ENCODE data around the gene ATRAID. TPM values are rescaled to one million over a fixed set of nuclear protein-coding genes. Genes with fewer than 3 reads are reported as not detected.

The ATRAID gene
- total and polyA plus RNA-seq, 3 donors from 2014 or later: 263 to 323 (median 295) TPM

- Histone ChIP-seq H3K27ac (peak overlapping the region; percentile 73 to 87), H3K36me3 (ENCODE audit: low read depth, missing control alignments) (no peaks in the 10 kb centered on the region), H3K4me1 (peaks cover 5% of the 10 kb centered on the region), H3K9me3 (no peaks in the 10 kb centered on the region), H3K4me3 (no peak overlapping the region), H3K27me3 (no peaks in the 10 kb centered on the region)
- TF ChIP-seq CTCF (IDR thresholded peaks at IDR 0.05): no peak
- TF ChIP-seq POLR2A (IDR thresholded peaks at IDR 0.05): no peak
- intact Hi-C loops (cut with DNase I; ENCODE audit: low total_unique reads): no loop called here
- WGBS, 2 donors: 23 to 43% methylated on average over 2 of the region's 2 CpGs
- no peak for DNase-seq
These were observed 12.6 kb upstream of the ATRAID start for GRCh38 chr2:27199241-27199640.

- H3K4me3 ChIP-seq: no peak overlapping the region
- H3K36me3 ChIP-seq (ENCODE audit: low read depth, missing control alignments): no peaks in the 10 kb centered on the region
- no peak for DNase-seq
- TF ChIP-seq CTCF (IDR thresholded peaks at IDR 0.05): no peak
- TF ChIP-seq POLR2A (IDR thresholded peaks at IDR 0.05): no peak
- 95 to 97% methylated on average over 7 of the region's 7 CpGs for WGBS, 2 donors
- H3K27me3 ChIP-seq: no peaks in the 10 kb centered on the region
- no peaks in the 10 kb centered on the region for H3K9me3 ChIP-seq
- peaks cover 5% of the 10 kb centered on the region for H3K4me1 ChIP-seq
- no peak overlapping the region for H3K27ac ChIP-seq
- intact Hi-C loops (cut with DNase I; ENCODE audit: low total_unique reads): no loop called here
These were observed 10.2 kb upstream of the ATRAID start for GRCh38 chr2:27201675-27202074.

- DNase-seq: no peak
- WGBS, 2 donors: 77 to 90% methylated on average over 2 of the region's 2 CpGs
- TF ChIP-seq POLR2A (IDR thresholded peaks at IDR 0.05): no peak
- no peak for TF ChIP-seq CTCF (IDR thresholded peaks at IDR 0.05)
These were observed 9.0 kb upstream of the ATRAID start for GRCh38 chr2:27202854-27203253.

GRCh38 chr2:27203741-27204140 is 8.1 kb upstream of the ATRAID start:
- Histone ChIP-seq H3K36me3 (ENCODE audit: low read depth, missing control alignments) (no peaks in the 10 kb centered on the region), H3K27ac (no peak overlapping the region), H3K9me3 (no peaks in the 10 kb centered on the region), H3K4me3 (no peak overlapping the region), H3K4me1 (peaks cover 5% of the 10 kb centered on the region), H3K27me3 (no peaks in the 10 kb centered on the region)
- no peak for DNase-seq
- 95 to 99% methylated on average over 8 to 9 of the region's 9 CpGs for WGBS, 2 donors
- intact Hi-C loops (cut with DNase I; ENCODE audit: low total_unique reads): no loop called here
- no peak for TF ChIP-seq CTCF (IDR thresholded peaks at IDR 0.05)
- TF ChIP-seq POLR2A (IDR thresholded peaks at IDR 0.05): no peak

More at GRCh38 chr2:27202854-27203253, 9.0 kb upstream of the ATRAID start:
- H3K4me3 ChIP-seq: no peak overlapping the region
- peak overlapping the region in 1 of 2 donors; percentile 19 for H3K27ac ChIP-seq
- H3K36me3 ChIP-seq (ENCODE audit: low read depth, missing control alignments): no peaks in the 10 kb centered on the region
- H3K4me1 ChIP-seq: peaks cover 5% of the 10 kb centered on the region
- H3K9me3 ChIP-seq: no peaks in the 10 kb centered on the region
- H3K27me3 ChIP-seq: no peaks in the 10 kb centered on the region
- intact Hi-C loops (cut with DNase I; ENCODE audit: low total_unique reads): no loop called here

- no peak for DNase-seq
- Histone ChIP-seq H3K9me3 (no peaks in the 10 kb centered on the region), H3K27me3 (no peaks in the 10 kb centered on the region), H3K4me3 (no peak overlapping the region), H3K4me1 (peaks cover under 1% of the 10 kb centered on the region), H3K27ac (no peak overlapping the region), H3K36me3 (ENCODE audit: low read depth, missing control alignments) (no peaks in the 10 kb centered on the region)
- TF ChIP-seq POLR2A (IDR thresholded peaks at IDR 0.05) (no peak), CTCF (IDR thresholded peaks at IDR 0.05) (no peak)
- intact Hi-C loops (cut with DNase I; ENCODE audit: low total_unique reads): no loop called here
- WGBS, 2 donors: 90% methylated on average over 8 of the region's 8 CpGs; no CpG with 5 or more reads in 1 of the 2 donors
These were observed 7.3 kb upstream of the ATRAID start for GRCh38 chr2:27204566-27204965.
